Endothelial cell of umbilical vein (primary cell): ENCODE data around the gene ZNF280D. TPM values are rescaled to one million over a fixed set of nuclear protein-coding genes. Genes with fewer than 3 reads are reported as not detected.

ENCODE experiments used
- BruUV-seq: library from RNA; stranded (reverse); fragments of 400-500 nt; replicated peaks from 2 replicates; lab custom pipeline; 2021; lab: Mats Ljungman, UMichigan
- CTCF ChIA-PET: fragments of 300-600, 350-600 bp; sonication (Branson Sonifier 250); formaldehyde crosslinking; loops from one replicate; lab custom pipeline; 2021; ENCODE audit warnings: antibody characterized with exemption, inconsistent platforms; lab: Charles Lee
- POLR2A ChIA-PET: fragments of 300-600, 350-600 bp; sonication (Branson Sonifier 250); formaldehyde crosslinking; loops from one replicate; lab custom pipeline; 2021; ENCODE audit warnings: antibody characterized with exemption, inconsistent platforms; lab: Charles Lee
- DNase-seq: peaks from one replicate; pipeline ENCODE4 v3.0.0-alpha.2; 2011; ENCODE audit warnings: low read depth, low spot score
- FAIRE-seq: peaks from 2 replicates; lab custom pipeline; 2011; peaks lifted over from hg19 to GRCh38; lab: Jason Lieb, UNC
- H2AFZ ChIP-seq: 2 replicates; pipeline ENCODE4 v1.6.0; 2012; ENCODE audit warnings: low read depth, low read length, control low read depth, inconsistent platforms
- H3K27ac ChIP-seq: 2 replicates; pipeline ENCODE4 v1.5.1; 2011; ENCODE audit warnings: low read depth, mild to moderate bottlenecking, control low read depth, low read length, moderate library complexity; ENCODE audit not compliant: insufficient read depth
- H3K27me3 ChIP-seq, 2 experiments: 2 replicates each; pipeline versions ENCODE4 v1.6.0 to v1.6.1; 2011; ENCODE audit warnings: low read length in 2 of 2, mixed read lengths in 1 of 2; ENCODE audit not compliant: control insufficient read depth in 2 of 2, insufficient read depth in 2 of 2
- H3K36me3 ChIP-seq, 2 experiments: 2 replicates in 1 of 2; 3 replicates in 1 of 2; pipeline ENCODE4 v1.5.1; 2011; ENCODE audit warnings: low read length in 2 of 2, mild to moderate bottlenecking in 1 of 2, moderate library complexity in 1 of 2; ENCODE audit not compliant: control insufficient read depth in 2 of 2, insufficient read depth in 2 of 2; ENCODE audit errors: extremely low read depth in 1 of 2
- H3K4me1 ChIP-seq: 3 replicates; pipeline ENCODE4 v1.5.1; 2011; ENCODE audit warnings: mild to moderate bottlenecking, low read length; ENCODE audit not compliant: control insufficient read depth, insufficient read depth; ENCODE audit errors: extremely low read depth
- H3K4me2 ChIP-seq: 2 replicates; pipeline ENCODE4 v1.6.1; 2011; ENCODE audit warnings: low read length, control low read depth, mixed read lengths; ENCODE audit not compliant: insufficient read depth
- H3K4me3 ChIP-seq, 3 experiments: fragments of 200-600 bp in 1 of 3; sonication (generic), shearing (Covaris generic) in 1 of 3; replicated peaks in 1 of 3; 2 replicates each; pipeline ENCODE4 v1.5.1; 2011 to 2016; ENCODE audit warnings: control low read depth in 3 of 3, low read length in 3 of 3, mild to moderate bottlenecking in 2 of 3, inconsistent platforms in 1 of 3, low read depth in 1 of 3, moderate library complexity in 1 of 3; ENCODE audit not compliant: insufficient read depth in 1 of 3
- H3K79me2 ChIP-seq: 2 replicates; pipeline ENCODE4 v1.6.0; 2012; ENCODE audit warnings: low read length, inconsistent platforms; ENCODE audit not compliant: control insufficient read depth, insufficient read depth
- H3K9ac ChIP-seq: replicated peaks from 2 replicates; pipeline ENCODE3; 2011; ENCODE audit warnings: low read length, control low read depth; ENCODE audit not compliant: insufficient read depth; ENCODE audit errors: extremely low read depth
- H3K9me1 ChIP-seq: replicated peaks from 3 replicates; pipeline ENCODE4 v1.6.0; 2011; ENCODE audit warnings: mild to moderate bottlenecking, low read length; ENCODE audit not compliant: control insufficient read depth, insufficient read depth; ENCODE audit errors: extremely low read depth
- H3K9me3 ChIP-seq: replicated peaks from 2 replicates; pipeline ENCODE4 v1.5.1; 2012; ENCODE audit warnings: low read length, inconsistent platforms; ENCODE audit not compliant: control insufficient read depth, insufficient read depth
- H4K20me1 ChIP-seq: replicated peaks from 2 replicates; pipeline ENCODE3; 2011; ENCODE audit warnings: mild to moderate bottlenecking, low read length; ENCODE audit not compliant: control insufficient read depth, insufficient read depth; ENCODE audit errors: extremely low read depth
- CTCF ChIP-seq, 2 donors: IDR thresholded peaks; 1 replicate in 1 of 2; 2 replicates in 1 of 2; pipeline ENCODE4 v1.5.1; 2011; ENCODE audit warnings: low read length in 2 of 2, mild to moderate bottlenecking in 2 of 2, moderate library complexity in 2 of 2, control low read depth in 1 of 2, inconsistent platforms in 1 of 2, low read depth in 1 of 2; ENCODE audit not compliant: insufficient read depth in 1 of 2; ENCODE audit errors: extremely low read depth in 1 of 2
- EZH2 ChIP-seq: IDR thresholded peaks from 2 replicates; pipeline ENCODE4 v1.6.1; 2012; ENCODE audit warnings: borderline replicate concordance, low read depth, mild to moderate bottlenecking, moderate library complexity, low read length, inconsistent platforms; ENCODE audit not compliant: severe bottlenecking
- FOS ChIP-seq: IDR thresholded peaks from 2 replicates; pipeline ENCODE4 v1.6.1; 2011; ENCODE audit warnings: mild to moderate bottlenecking, low read length, moderate library complexity, borderline replicate concordance; ENCODE audit not compliant: insufficient read depth
- GATA2 ChIP-seq: IDR thresholded peaks from 2 replicates; pipeline ENCODE4 v1.7.0; 2011; ENCODE audit warnings: low read depth, mild to moderate bottlenecking, moderate library complexity, mixed read lengths, low read length; ENCODE audit not compliant: insufficient read length, insufficient read depth
- JUN ChIP-seq: IDR thresholded peaks from 2 replicates; pipeline ENCODE4 v1.6.1; 2011; ENCODE audit warnings: borderline replicate concordance, low read depth; ENCODE audit not compliant: insufficient read length, insufficient read depth
- MAX ChIP-seq: IDR thresholded peaks from 2 replicates; pipeline ENCODE4 v1.6.1; 2011; ENCODE audit not compliant: insufficient read depth, insufficient read length
- POLR2A ChIP-seq: IDR thresholded peaks from 2 replicates; pipeline ENCODE4 v1.6.1; 2012; ENCODE audit warnings: low read depth, mild to moderate bottlenecking, control low read depth, low read length
- POLR2AphosphoS5 ChIP-seq: IDR thresholded peaks from 2 replicates; pipeline ENCODE4 v1.6.1; 2012; ENCODE audit warnings: low read depth, mild to moderate bottlenecking, control low read depth, low read length, moderate library complexity; ENCODE audit not compliant: insufficient read depth
- dilution Hi-C: fragments of 300-500 bp; cut with MboI; formaldehyde crosslinking; loops from one replicate; pipeline ENCODE4 v1.15.0; 2019; ENCODE audit warnings: low sequenced_read_pairs; ENCODE audit not compliant: extremely low pct_ligation_motif_present
- intact Hi-C: fragments of 100-400 bp; cut with micrococcal nuclease; formaldehyde crosslinking; loops from one replicate; pipeline ENCODE4 v1.10.0; 2022
- polyA plus RNA-seq, 4 experiments: library from polyadenylated mRNA; depleted of rRNA in 3 of 4; stranded (reverse) in 3 of 4; unstranded in 1 of 4; fragments of >200 nt; gene quantifications; 2 replicates each; pipeline versions ENCODE4 v1.2.1 to v1.2.3, GENCODE V29; 2011 to 2012; ENCODE audit warnings: missing spikeins in 1 of 4
- total RNA-seq: library from RNA; stranded (reverse); gene quantifications from 2 replicates; pipeline ENCODE4 v1.2.3, GENCODE V29; 2021

Gene ZNF280D
- total and polyA plus RNA-seq, 2 donors (not counting 3 experiments of a cell fraction or from before 2014, with no cell fraction given) = 9.6 to 42.1 TPM

DNA sequence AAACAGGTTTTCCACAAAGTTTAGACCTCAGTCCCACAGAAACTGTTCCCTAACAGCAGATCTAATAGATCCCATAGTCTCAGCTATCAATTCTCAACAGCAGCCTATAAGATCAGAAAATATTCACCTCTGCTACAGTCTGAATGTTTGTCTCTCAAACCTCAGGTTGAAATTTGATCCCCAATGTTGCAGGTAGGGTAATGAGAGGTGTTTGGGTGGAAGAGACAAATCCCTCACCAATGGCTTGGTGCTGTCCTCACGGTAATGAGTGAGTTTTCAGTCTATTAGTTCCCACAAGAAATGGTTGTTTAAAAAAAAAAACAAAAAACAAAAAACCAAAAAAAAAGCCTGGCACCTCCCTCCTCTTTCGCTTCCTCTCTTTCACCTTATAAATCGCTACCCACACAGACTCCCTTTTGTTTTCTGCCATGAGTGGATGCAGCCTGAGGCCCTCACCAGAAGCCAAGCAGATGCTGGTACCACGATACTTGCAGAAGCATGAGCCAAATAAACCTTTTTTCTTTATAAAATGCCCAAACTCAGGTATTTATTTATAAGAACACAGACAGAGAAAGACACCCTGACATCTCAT lies 14.2 kb downstream of the ZNF280D start:
- ChIA-PET POLR2A (no interaction called here), CTCF (interaction anchor here (0.7 kb wide), 1 partner anchor 23 kb away, joined by 3 read pairs; no protein-coding TSS in a partner anchor)
- Histone ChIP-seq H2AFZ (no peak overlapping the region), H4K20me1 (no peaks in the 10 kb centered on the region), H3K9me1 (peaks cover 3% of the 10 kb centered on the region), H3K36me3 (no peaks in the 10 kb centered on the region), H3K27me3 (no peaks in the 10 kb centered on the region), H3K27ac (no peak overlapping the region), H3K9me3 (no peaks in the 10 kb centered on the region), H3K4me1 (no peaks in the 10 kb centered on the region), H3K79me2 (peaks cover 57% of the 10 kb centered on the region), H3K4me2 (no peak overlapping the region), H3K9ac (no peak overlapping the region), H3K4me3 (no peak overlapping the region)
- no TSS peak for BruUV-seq
- DNase-seq (no peak), FAIRE-seq (no peak)
- dilution Hi-C loops = no loop called here
- intact Hi-C loops = no loop called here
- TF ChIP-seq FOS (no peak), POLR2AphosphoS5 (no peak), JUN (no peak), CTCF (IDR thresholded peaks at IDR 0.05; ENCODE audit: extremely low read depth in 1 of 2, insufficient read depth in 1 of 2, low read depth in 1 of 2, low read length in 2 of 2) (no peak), GATA2 (no peak), POLR2A (no peak), MAX (no peak), EZH2 (no peak)
